Amniotic epithelial cell (primary cell): ENCODE results near the gene OTP.
A peak's percentile ranks its signal among the peaks of the same experiment; 100 is the strongest.

ENCODE experiments used
- DNase-seq: peaks from one replicate; pipeline ENCODE4 v3.0.0-alpha.2; 2010; ENCODE audit warnings: low read depth

Gene OTP

GRCh38 chr5:77637998-77638762 is at the start of gene OTP:
TSS of gene OTP (minus strand) at chr5:77638713. CDS start at chr5:77638549, 164 bp downstream.
- no peak for DNase-seq

- DNase-seq = peak; percentile 15
Observed at GRCh38 chr5:77683171-77683732, 44.7 kb upstream of the OTP start.

GRCh38 chr5:77670526-77670925 is 32.0 kb upstream of the OTP start:
- DNase-seq = no peak

DNA sequence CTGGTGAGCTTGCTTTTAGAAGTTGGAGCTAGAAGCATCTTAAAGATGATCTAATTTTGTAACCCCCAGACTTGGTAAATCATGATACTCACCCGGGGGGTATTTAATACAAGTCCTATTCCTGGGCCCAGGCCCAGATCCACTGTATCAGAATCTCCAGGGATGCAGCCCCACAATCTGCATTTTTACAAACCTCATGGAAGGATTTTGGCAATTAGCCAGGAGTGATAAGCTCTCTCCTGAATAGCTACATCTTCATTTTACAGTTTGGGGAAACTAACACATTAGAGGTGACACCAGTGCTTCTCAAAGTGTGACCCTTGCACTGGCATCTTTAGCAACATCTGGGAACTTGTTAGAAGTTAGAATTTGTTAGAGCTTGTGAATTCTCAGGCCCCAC is 31.2 kb upstream of the OTP start:
- DNase-seq = no peak

DNA sequence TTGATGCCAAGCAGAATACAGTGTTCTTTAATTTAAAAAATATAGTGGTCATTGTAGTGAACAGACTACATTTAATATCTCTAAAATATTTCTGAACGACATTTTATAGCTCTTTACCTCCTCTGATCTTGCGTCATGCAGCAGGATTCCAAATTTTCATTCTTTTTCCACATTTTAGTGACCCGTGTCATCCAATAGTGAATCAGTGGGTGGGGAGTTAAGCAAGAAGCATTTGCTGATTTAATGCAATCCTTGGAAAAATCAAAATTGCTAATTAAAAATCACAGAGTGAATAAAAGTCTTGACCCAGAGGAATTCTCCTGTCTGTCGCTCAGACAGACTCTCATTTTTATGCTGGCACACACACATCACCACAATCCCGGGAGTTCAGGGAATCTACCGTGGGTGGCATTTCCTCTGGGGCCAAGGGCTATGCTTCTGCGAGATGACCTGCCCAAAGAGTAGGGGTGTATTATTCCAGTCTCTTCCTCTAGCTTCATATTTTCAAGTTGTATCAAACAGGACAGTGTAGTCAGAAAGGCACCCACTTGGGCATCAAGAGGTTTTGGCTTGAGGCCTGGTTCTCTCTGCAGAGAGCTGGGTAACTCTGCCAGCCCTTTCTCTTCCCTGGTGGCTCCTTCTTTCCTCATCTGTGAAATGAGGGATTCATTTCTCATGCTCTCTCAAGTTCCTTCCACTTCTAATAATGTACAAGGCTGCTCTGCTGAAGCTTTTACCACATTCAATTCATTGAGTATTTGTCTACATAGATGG is 24.8 kb upstream of the OTP start:
- DNase-seq = no peak

DNA sequence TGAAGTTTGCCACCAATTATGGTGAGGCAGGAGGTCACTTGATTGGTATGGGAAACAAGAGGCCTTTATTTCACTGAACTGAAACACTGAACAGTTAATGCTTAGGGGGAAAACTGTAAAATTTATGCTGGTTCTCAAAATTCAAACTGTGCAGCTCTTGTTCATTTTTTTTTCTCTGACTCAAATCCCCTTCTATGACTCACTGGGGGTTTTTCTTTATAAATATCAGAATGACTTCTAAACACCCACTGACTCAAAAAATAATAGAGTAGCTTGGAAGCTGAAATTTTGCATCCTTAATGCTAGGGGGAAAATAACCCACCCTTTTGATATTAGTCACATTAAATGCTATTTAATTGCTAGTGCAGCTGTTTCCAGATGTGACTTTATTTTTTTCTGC is 24.1 kb upstream of the OTP start:
- DNase-seq = no peak

- DNase-seq = no peak
Observed at GRCh38 chr5:77658662-77659061, 20.1 kb upstream of the OTP start.

DNA sequence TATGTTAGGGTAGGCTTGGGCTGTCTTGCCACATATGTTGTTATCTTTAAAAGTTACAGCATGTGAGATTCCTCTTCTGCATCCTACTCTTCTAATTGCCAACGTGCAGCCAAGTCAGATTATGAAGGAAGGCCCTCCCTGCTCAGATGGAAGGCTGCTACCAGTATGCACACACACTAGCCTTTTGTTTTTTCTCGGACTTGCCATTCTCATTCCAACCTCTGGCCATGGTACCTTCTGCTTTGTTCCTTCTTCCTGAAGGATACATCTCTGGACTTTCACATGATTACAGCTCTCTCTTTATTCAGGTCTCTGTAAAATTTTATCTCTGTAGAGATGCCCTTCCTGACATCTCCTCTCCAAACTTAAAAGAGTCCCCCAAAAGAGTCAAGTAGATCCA is 12.8 kb upstream of the OTP start:
- DNase-seq = no peak

GRCh38 chr5:77650686-77651085 is 12.2 kb upstream of the OTP start:
- DNase-seq = no peak

DNA sequence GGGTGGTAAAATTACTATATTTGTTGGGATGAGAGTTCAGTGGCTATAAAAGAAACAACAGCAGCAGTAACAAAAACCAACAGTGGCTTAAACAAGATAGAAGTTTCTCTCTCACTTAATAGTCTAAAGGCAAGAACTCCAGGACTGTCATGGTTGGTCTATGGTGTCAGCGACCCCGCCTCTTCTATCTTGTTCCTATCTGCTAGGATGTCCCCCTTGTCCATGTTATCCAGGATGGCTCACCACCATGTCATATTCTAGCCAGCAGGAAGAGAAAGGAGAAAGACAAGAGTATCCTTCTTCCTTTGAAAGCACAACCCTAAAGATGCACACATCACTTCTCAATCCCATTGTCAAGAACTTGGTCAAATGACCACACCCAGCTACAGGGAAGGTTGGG is 11.3 kb upstream of the OTP start:
- DNase-seq = no peak

- DNase-seq = no peak
Observed at GRCh38 chr5:77645995-77646639, 7.6 kb upstream of the OTP start.

- no peak for DNase-seq
Observed at GRCh38 chr5:77645158-77645994, 6.9 kb upstream of the OTP start.

- no peak for DNase-seq
Observed at GRCh38 chr5:77644371-77645157, 6.1 kb upstream of the OTP start.

GRCh38 chr5:77643654-77644370 is 5.3 kb upstream of the OTP start:
- no peak for DNase-seq

DNA sequence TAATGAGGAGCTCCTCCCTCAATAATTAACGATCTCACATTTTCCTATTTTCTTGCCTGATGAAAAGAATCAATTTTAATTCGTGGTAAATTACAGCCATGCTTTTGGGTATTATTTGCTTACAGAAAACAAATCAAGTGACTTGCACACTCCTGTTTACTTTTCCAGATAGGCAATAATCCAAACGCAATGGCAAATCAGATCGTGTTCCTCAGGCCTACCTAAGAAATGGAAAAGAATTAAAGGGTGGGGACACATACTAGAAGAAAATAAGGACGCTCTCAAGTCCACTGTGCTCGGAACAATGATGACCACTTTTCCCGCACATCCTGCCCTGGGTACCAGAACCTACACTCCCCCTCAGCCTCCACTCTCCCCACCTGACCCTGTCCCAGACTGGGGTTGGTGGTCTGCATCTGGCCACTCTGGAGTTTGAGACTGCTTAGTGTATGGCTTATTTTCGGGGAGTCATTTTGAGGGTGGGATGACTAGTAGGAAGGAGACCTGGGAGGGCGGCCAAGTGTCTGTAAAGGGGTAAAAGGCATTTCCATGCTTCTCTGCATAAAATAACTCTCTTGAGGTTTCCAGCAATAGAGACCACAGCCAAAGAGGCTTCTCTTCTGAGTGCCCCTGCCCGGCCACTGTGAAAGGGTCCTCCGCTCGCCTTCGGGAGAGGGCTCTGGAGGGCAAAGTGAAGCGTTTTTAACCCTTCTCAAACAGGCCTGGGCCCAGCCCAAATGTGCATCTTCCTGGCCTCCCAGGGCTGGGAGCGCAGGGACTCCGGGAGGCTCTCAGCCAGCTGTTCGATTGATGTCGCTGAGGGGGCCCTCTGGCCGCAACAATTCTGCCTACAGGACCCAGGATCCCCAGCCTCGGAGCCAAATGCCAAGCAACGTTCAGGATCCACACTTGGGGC is 4.5 kb upstream of the OTP start:
- DNase-seq = no peak

- no peak for DNase-seq
Observed at GRCh38 chr5:77641963-77642737, 3.6 kb upstream of the OTP start.

- DNase-seq = no peak
Observed at GRCh38 chr5:77641397-77641943, 3.0 kb upstream of the OTP start.
